Mesothelial cell of epicardium (in vitro differentiated cells): ENCODE measurements around the gene CHL1. TPM values are rescaled to one million over a fixed set of nuclear protein-coding genes. Genes with fewer than 3 reads are reported as not detected.

ENCODE experiments used
- DNase-seq, 2 experiments: peaks; one replicate each; pipeline ENCODE4 v3.0.0; 2021; ENCODE audit warnings: low spot score in 2 of 2; ENCODE audit not compliant: unreplicated experiment in 2 of 2
- H3K27ac Mint-ChIP-seq: 2 replicates; pipeline ENCODE4 v1.8.0; 2021; ENCODE audit warnings: mixed read lengths
- H3K27me3 Mint-ChIP-seq: 2 replicates; pipeline ENCODE4 v1.8.0; 2021; ENCODE audit warnings: low read depth, mixed read lengths
- H3K36me3 Mint-ChIP-seq: 2 replicates; pipeline ENCODE4 v1.8.0; 2021; ENCODE audit warnings: mixed read lengths
- H3K4me1 Mint-ChIP-seq: 2 replicates; pipeline ENCODE4 v1.8.0; 2021; ENCODE audit warnings: mixed read lengths
- H3K4me3 Mint-ChIP-seq: 2 replicates; pipeline ENCODE4 v1.8.0; 2021; ENCODE audit warnings: mild to moderate bottlenecking, moderate library complexity, mixed read lengths
- H3K9me3 Mint-ChIP-seq: 2 replicates; pipeline ENCODE4 v1.8.0; 2021; ENCODE audit warnings: mixed read lengths
- total RNA-seq: library from RNA; stranded (reverse); gene quantifications from 3 replicates; pipeline ENCODE4 v1.2.1, GENCODE V29; 2021
- TF ChIP-seq, protein P1 (sequence below): fragments of 200-600 bp; sonication (generic); IDR thresholded peaks from one replicate; pipeline ENCODE4 v1.5.0; 2021; ENCODE audit warnings: antibody characterized with exemption; ENCODE audit not compliant: unreplicated experiment

Gene CHL1
- total RNA-seq, 1 donor from 2014 or later: not detected

DNA sequence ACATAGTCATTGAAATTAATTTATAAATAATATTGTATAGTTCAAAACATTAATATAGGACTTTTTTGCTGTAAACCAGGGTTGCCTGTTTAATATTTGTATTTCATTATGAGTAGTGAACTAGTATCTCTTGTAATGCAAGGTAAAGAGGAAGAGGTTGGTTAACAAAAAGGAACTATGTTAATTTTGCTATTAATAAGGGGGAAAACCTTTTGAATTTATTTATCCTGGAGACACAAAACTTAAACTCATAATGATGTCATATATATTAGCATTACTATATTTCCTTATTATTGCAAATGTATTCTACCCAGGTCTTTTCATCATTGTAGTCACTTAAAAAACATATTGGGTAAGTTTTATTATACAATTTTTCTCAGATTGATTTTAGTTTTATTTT lies 94.5 kb downstream of the CHL1 start:
- no peak overlapping the region for H3K27ac Mint-ChIP-seq
- no peaks in the 10 kb centered on the region for H3K9me3 Mint-ChIP-seq
- no peak overlapping the region for H3K4me3 Mint-ChIP-seq
- peaks cover 15% of the 10 kb centered on the region for H3K27me3 Mint-ChIP-seq
- no peaks in the 10 kb centered on the region for H3K36me3 Mint-ChIP-seq
- DNase-seq: no peak
- TF ChIP-seq, protein P1, sequence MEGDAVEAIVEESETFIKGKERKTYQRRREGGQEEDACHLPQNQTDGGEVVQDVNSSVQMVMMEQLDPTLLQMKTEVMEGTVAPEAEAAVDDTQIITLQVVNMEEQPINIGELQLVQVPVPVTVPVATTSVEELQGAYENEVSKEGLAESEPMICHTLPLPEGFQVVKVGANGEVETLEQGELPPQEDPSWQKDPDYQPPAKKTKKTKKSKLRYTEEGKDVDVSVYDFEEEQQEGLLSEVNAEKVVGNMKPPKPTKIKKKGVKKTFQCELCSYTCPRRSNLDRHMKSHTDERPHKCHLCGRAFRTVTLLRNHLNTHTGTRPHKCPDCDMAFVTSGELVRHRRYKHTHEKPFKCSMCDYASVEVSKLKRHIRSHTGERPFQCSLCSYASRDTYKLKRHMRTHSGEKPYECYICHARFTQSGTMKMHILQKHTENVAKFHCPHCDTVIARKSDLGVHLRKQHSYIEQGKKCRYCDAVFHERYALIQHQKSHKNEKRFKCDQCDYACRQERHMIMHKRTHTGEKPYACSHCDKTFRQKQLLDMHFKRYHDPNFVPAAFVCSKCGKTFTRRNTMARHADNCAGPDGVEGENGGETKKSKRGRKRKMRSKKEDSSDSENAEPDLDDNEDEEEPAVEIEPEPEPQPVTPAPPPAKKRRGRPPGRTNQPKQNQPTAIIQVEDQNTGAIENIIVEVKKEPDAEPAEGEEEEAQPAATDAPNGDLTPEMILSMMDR: no peak
- no peaks in the 10 kb centered on the region for H3K4me1 Mint-ChIP-seq

DNA sequence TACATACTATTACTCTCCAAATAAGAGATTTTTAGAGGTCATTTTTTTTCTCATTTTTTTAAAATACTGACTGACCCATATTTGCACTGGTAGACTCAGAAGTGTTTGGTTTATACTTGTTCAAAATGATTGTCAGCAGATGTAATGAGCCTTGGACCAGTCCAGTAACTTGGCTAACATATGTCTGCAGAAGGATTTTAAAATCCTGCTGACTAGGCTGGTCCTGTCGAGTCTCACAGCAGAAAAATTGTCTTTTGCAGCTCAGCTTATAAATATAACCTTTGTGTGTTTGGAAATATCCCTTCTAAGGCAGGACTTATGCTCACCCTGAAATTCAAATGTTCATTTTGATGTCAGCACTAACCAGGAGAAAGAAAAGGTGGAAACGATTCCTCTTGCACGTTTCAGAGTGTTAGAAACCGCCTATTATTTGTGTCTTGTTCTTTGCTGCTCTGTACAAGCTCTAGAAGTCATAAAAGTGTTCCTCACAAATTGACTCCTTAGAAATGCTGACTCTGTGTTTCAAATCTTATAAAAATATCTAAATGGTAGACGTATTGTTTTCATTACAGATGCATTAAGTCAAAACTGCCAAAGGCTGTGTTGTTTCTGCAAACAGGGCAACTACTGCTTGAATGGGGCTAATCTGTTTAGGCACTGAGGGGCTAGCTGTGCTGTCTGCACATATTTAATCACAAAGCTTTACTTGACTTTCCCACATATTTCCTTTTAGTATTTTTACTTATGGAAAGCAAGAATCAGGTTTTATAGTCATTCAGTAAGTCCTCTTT lies 95.3 kb downstream of the CHL1 start:
- DNase-seq: no peak
- Mint-ChIP-seq H3K36me3 (no peaks in the 10 kb centered on the region), H3K27me3 (peaks cover 20% of the 10 kb centered on the region), H3K27ac (no peak overlapping the region), H3K4me1 (no peaks in the 10 kb centered on the region), H3K4me3 (no peak overlapping the region), H3K9me3 (no peaks in the 10 kb centered on the region)
- TF ChIP-seq, protein P1: no peak

DNA sequence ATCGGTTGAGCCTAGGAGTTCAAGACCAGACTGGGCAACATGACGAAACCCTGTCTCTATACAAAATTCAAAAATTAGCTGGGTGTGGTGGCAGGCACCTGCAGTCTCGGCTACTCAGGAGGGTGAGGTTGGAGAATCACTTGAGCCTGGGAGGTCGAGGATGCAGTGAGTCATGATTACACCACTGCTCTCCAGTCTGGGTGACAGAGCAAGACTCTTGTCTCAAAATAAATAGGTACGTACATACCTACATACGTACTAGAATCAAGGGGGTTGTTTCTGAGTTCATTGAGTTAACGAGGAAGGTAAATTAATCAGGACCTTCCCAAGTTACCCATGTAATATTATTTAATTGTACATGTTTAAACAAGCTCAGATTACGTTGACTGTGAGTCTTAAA lies 97.5 kb downstream of the CHL1 start:
- no peak for DNase-seq
- TF ChIP-seq, protein P1: no peak
- H3K9me3 Mint-ChIP-seq: no peaks in the 10 kb centered on the region
- no peak overlapping the region for H3K4me3 Mint-ChIP-seq
- H3K36me3 Mint-ChIP-seq: no peaks in the 10 kb centered on the region
- peaks cover 2% of the 10 kb centered on the region for H3K4me1 Mint-ChIP-seq
- H3K27me3 Mint-ChIP-seq: peaks cover 15% of the 10 kb centered on the region
- no peak overlapping the region for H3K27ac Mint-ChIP-seq

DNA sequence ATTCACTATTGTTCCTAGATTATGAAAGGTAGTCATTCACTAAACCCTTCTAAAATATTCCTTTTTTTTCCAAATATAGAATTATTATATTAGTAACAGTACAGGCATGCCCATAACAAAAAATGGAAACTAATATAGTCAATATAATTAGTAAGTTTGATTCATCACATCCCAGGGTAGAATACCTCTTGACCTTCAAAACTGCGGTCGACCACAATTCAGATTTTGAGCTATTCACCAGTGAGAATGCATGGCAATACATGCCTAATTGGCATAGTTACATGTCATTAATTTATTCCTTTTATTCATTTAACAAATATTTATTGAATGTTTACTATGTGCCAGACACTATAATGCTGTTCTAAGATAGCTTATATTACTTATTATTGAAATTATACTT lies 98.0 kb downstream of the CHL1 start:
- TF ChIP-seq, protein P1: no peak
- Mint-ChIP-seq H3K36me3 (no peaks in the 10 kb centered on the region), H3K9me3 (no peaks in the 10 kb centered on the region)

DNA sequence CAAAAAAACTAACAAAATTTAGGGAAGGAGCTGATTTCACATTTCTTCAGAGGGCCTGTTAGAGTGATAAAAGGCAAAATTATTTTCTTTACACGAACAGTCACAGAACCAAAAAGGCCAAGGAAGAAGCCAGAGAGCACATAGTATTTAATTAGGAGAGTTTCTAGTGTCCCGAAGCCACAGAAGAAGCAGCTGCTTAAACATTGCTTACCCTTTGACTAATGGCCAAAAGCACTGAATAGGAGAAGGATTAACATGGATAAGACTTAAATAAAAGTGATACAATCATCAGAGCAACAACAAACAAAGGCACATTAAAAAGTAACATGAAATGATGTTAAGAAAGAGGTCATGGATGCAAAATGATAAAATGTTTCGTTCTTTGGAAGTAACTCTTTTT lies 98.6 kb downstream of the CHL1 start:
- Mint-ChIP-seq H3K4me1 (peaks cover 2% of the 10 kb centered on the region), H3K27me3 (peaks cover 14% of the 10 kb centered on the region), H3K36me3 (no peaks in the 10 kb centered on the region), H3K27ac (no peak overlapping the region), H3K9me3 (no peaks in the 10 kb centered on the region), H3K4me3 (no peak overlapping the region)
- DNase-seq: no peak
- TF ChIP-seq, protein P1: no peak

More for the DNA sequence above, 98.0 kb downstream of the CHL1 start:
- DNase-seq: no peak
- H3K4me3 Mint-ChIP-seq: no peak overlapping the region
- H3K4me1 Mint-ChIP-seq: peaks cover 2% of the 10 kb centered on the region
- peaks cover 15% of the 10 kb centered on the region for H3K27me3 Mint-ChIP-seq
- H3K27ac Mint-ChIP-seq: no peak overlapping the region
